Fibroblast of the conjunctiva (primary cell): ENCODE measurements around the gene NLGN3.
A peak's percentile ranks its signal among the peaks of the same experiment; 100 is the strongest.
"Not testable (repeated sequence)": the region's sequence is repeated elsewhere in the genome, so short reads cannot be mapped to it uniquely, and the experiment has no call there.

ENCODE experiments used
- DNase-seq: peaks from one replicate; pipeline ENCODE4 v3.0.0-alpha.2; 2010; ENCODE audit warnings: low read depth

The NLGN3 gene

GRCh38 chrX:71170660-71171059, 26.0 kb downstream of the NLGN3 start:
- no peak for DNase-seq

- DNase-seq = no peak
Observed at GRCh38 chrX:71171110-71171801, 26.6 kb downstream of the NLGN3 start.

- no peak for DNase-seq
Observed at GRCh38 chrX:71173440-71173839, 28.8 kb downstream of the NLGN3 start.

- no peak for DNase-seq
Observed at GRCh38 chrX:71174795-71175194, 30.2 kb downstream of the NLGN3 start.

- DNase-seq = no peak
Observed at GRCh38 chrX:71175531-71175930, 30.9 kb downstream of the NLGN3 start.

GRCh38 chrX:71177327-71177726, 32.7 kb downstream of the NLGN3 start:
- no peak for DNase-seq

- DNase-seq = peak; percentile 60
Observed at GRCh38 chrX:71178908-71179307, 34.3 kb downstream of the NLGN3 start.

- DNase-seq = not testable (repeated sequence)
Observed at GRCh38 chrX:71180579-71181265, 36.1 kb downstream of the NLGN3 start.

- DNase-seq = no peak
Observed at GRCh38 chrX:71181558-71181909, 36.9 kb downstream of the NLGN3 start.

GRCh38 chrX:71181910-71182799, 37.5 kb downstream of the NLGN3 start:
- peak; percentile 94 for DNase-seq

- no peak for DNase-seq
Observed at GRCh38 chrX:71182871-71183270, 38.2 kb downstream of the NLGN3 start.

GRCh38 chrX:71183341-71183740, 38.7 kb downstream of the NLGN3 start:
- no peak for DNase-seq

- DNase-seq = no peak
Observed at GRCh38 chrX:71184092-71184491, 39.5 kb downstream of the NLGN3 start.

GRCh38 chrX:71184803-71185495, 40.3 kb downstream of the NLGN3 start:
- DNase-seq = no peak

- DNase-seq = no peak
Observed at GRCh38 chrX:71191248-71191647, 46.6 kb downstream of the NLGN3 start.

- no peak for DNase-seq
Observed at GRCh38 chrX:71195964-71196649, 51.5 kb downstream of the NLGN3 start.

- no peak for DNase-seq
Observed at GRCh38 chrX:71198066-71198465, 53.4 kb downstream of the NLGN3 start.

GRCh38 chrX:71199252-71200008, 54.8 kb downstream of the NLGN3 start:
- no peak for DNase-seq

- peak; percentile 3 for DNase-seq
Observed at GRCh38 chrX:71210816-71211215, 66.2 kb downstream of the NLGN3 start.

- DNase-seq = no peak
Observed at GRCh38 chrX:71212536-71212935, 67.9 kb downstream of the NLGN3 start.

GRCh38 chrX:71214152-71214551, 69.5 kb downstream of the NLGN3 start:
- no peak for DNase-seq
